GM19238 (cell line): ENCODE data around the gene ZNF345.

Experiments
- DNase-seq: peaks from one replicate; pipeline ENCODE4 v3.0.0; 2011; ENCODE audit warnings: low spot score; ENCODE audit not compliant: insufficient read length

The ZNF345 gene

DNA sequence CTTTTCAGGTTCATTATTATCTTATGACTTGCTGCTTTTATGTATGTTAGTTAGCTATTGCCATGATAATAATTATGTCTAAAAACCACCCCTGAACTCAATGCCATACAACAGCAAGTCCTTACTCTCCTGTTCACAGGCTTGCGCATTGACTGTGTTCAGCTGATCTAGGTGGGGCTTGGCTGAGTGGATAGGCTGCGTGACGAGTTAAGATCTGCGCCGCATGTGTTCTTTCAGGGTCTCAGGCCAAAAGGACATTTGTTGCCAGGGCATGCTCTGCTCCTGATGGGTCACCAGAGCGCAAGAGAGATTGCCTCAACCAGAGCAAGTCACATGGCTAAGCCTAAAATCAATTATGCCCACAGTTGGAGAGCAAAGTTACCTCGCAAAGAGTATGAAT lies 66.3 kb downstream of the ZNF345 start:
- DNase-seq: no peak

DNA sequence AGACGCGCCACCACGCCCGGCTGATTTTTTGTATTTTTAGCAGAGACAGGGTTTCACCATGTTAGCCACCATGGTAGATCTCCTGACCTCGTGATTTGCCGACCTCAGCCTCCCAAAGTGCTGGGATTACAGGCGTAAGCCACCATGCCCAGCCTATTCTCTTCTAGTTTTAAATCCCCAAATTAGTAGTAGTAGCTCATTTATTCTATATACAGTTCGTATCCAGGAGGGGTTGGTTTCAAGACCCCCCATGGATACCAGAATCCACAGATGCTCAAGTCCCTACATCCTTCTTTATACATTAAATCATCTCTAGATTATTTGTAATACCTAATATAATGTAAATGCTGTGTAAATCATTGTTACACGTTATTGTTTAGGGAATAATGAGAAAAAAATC lies 67.4 kb downstream of the ZNF345 start:
- no peak for DNase-seq
